CD4-positive, alpha-beta T cell treated with Interleukin-17A for 4 hours (primary cell): Measurements from ENCODE around the gene STAM2.
"Not testable (repeated sequence)": the region's sequence is repeated elsewhere in the genome, so short reads cannot be mapped to it uniquely, and the experiment has no call there.

Experiments used
- DNase-seq: peaks from one replicate; pipeline ENCODE4 v3.0.0-alpha.2; 2020; ENCODE audit warnings: mixed read lengths

The STAM2 gene

GRCh38 chr2:152172201-152172785, 3.3 kb downstream of the STAM2 start:
- DNase-seq = not testable (repeated sequence)

DNA sequence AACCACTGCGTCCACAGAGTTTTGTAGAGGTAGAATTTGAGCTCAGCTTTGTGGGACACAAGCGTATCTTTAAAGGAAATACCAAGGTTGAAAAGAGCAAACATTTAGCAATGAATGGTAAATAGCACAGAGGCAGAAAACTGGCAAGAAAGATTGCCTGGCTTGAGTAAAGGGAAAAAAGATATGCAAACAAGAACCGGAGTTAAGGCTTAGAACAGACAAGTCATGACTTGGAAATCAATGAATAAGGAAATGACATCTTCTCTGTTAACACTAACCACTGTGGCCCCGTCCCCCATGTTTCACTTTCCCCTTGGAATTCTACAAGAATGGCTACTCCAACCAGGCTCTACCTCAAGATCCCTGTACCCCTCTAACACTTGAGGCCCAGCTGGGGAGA, 3.8 kb downstream of the STAM2 start:
- DNase-seq = no peak

- DNase-seq = not testable (repeated sequence)
Observed at GRCh38 chr2:152169158-152169557, 6.4 kb downstream of the STAM2 start.

- DNase-seq = not testable (repeated sequence)
Observed at GRCh38 chr2:152167470-152167869, 8.1 kb downstream of the STAM2 start.

- DNase-seq = no peak
Observed at GRCh38 chr2:152167065-152167464, 8.5 kb downstream of the STAM2 start.

DNA sequence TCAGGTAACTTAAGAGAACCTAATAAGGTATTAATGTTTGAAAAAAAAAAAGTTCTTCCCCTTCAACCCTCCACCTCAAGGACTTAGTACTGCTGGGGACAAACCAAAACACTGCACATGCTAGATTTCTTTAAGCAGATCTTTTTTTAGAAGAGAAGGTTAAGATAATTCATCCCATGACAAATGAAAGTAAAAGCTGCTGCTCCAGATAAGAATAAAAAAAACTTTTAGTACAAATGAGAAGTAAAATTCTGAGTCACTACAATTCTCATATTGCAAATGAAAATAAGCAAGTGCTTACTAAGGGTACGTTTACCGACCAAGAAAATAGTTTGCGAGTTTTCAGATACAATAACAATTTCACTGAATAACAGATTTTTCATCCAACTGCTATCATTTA, 8.9 kb downstream of the STAM2 start:
- DNase-seq = no peak

DNA sequence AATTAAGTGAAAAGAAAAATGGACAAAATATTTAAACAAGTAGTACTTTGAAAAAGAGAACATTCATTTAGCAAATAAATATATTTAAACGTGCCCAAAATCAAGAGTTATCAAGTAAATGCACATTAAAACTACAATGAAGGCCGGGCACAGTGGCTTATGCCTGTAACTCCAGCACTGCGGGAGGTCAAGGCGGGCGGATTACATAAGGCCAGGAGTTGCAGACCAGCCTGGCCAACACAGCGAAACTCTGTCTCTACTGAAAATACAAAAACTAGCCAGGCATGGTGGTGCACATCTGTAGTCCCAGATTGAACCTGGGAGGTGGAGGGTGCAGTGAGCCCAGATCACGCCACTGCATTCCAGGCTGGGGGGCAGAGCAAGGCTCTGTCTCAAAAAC, 9.8 kb downstream of the STAM2 start:
- DNase-seq = no peak

DNA sequence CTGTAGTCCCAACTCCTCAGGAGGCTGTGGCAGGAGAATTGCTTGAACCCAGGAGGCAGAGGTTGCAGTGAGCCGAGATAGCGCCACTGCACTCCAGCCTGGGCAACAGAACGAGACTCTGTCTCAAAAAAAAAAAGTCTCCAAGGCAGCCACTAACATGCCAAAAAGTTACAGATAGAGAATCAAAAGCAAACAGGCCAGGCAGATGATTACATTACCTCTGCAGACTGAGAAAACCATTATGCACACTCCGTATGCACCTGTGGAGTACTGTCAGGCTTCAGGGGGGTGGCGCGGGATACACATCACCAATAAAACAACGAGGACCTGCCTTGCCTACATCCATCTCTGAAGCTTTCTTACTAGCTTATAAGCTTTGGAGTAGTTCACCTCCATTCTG, 10.3 kb downstream of the STAM2 start:
- DNase-seq = no peak

- DNase-seq = not testable (repeated sequence)
Observed at GRCh38 chr2:152163669-152164068, 11.9 kb downstream of the STAM2 start.

GRCh38 chr2:152162141-152162540, 13.4 kb downstream of the STAM2 start:
- no peak for DNase-seq

- DNase-seq = no peak
Observed at GRCh38 chr2:152161598-152161997, 14.0 kb downstream of the STAM2 start.

DNA sequence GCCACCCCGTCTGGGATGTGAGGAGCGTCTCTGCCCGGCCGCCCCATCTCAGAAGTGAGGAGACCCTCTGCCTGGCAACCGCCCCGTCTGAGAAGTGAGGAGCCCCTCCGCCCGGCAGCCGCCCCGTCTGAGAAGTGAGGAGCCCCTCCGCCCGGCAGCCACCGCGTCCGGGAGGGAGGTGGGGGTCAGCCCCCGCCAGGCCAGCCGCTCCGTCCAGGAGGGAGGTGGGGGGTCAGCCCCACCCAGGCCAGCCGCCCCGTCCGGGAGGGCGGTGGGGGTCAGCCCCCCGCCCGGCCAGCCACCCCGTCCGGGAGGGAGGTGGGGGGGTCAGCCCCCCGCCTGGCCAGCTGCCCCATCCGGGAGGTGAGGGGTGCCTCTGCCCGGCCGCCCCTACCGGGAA, 15.2 kb downstream of the STAM2 start:
- not testable (repeated sequence) for DNase-seq

GRCh38 chr2:152157253-152157652, 18.3 kb downstream of the STAM2 start:
- no peak for DNase-seq

GRCh38 chr2:152155209-152155608, 20.4 kb downstream of the STAM2 start:
- DNase-seq = no peak

DNA sequence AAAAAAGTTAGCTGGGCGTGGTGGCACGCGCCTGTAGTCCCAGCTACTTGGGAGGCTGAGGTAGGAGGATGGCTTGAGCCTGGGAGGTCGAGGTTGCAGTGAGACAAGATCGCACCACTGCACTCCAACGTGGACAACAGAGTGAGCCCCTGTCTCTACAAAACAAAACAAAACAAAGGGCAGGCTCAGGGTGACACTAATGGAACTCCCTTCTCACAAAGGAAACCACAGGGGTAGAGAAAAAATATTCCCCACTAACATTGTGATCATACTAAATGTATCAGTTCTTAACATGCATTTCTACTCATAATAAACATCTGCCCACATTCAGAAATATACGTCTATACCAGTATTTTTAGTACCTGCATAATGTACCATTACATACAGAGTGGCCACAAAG, 21.1 kb downstream of the STAM2 start:
- DNase-seq = no peak

- no peak for DNase-seq
Observed at GRCh38 chr2:152134488-152135280, 40.9 kb downstream of the STAM2 start.

GRCh38 chr2:152132306-152132705, 43.3 kb downstream of the STAM2 start:
- DNase-seq = no peak

DNA sequence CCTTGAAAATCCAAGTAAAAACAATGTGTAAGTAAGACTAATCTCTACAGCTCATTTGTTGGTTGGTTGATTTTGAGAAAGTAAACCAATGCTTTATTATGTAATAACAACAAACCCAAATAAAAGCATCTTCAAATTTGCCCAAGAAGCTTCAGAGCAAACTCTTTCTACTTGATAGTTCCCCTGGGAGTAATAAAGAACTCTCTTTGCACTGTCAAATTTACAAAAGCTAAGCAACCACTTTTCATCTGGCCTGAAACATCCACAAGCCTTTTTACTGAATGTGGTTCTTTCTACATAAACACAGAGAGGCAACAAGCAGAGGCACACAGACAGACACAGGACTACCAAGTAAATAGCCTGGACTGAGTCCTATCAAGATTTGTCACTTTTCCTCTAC, 47.9 kb downstream of the STAM2 start:
- no peak for DNase-seq

DNA sequence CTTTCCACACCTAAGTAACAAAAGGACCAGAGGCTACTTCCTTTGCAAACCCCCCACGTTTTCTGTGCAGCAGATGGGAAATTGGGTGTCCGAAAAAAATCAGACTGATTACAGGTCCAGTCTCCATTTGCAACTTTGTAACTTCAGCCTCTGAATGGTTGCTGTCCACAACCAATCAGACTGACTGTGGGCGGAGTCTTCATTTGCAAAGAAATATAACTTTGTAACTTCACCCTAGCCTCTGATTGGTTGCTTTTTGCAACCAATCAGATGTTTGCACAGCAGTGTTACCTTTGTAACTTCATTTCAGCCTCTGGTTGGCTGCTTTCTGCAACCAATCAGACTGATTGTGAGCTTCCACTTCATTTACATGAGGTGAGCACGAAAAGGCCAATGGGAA, 48.9 kb downstream of the STAM2 start:
- DNase-seq = no peak

DNA sequence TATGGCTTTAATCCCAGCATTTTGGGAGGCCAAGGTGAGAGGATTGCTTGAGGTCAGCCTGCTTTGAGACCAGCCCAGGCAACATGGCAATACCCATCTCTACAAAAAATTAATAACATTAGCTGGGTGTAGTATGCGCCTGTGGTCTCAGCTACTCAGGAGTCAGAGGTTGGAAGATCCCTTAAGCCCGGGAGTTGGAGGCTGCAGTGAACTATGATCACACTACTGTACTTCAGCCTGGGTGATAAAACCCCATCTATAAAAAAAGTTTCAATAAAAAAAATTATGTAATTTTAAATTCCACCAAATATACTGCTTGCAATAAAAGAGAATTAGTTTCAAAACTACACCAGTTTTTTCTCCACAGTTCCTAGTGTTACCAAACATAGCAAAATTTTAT, 53.4 kb downstream of the STAM2 start:
- no peak for DNase-seq

- no peak for DNase-seq
Observed at GRCh38 chr2:152120430-152120829, 55.1 kb downstream of the STAM2 start.

DNA sequence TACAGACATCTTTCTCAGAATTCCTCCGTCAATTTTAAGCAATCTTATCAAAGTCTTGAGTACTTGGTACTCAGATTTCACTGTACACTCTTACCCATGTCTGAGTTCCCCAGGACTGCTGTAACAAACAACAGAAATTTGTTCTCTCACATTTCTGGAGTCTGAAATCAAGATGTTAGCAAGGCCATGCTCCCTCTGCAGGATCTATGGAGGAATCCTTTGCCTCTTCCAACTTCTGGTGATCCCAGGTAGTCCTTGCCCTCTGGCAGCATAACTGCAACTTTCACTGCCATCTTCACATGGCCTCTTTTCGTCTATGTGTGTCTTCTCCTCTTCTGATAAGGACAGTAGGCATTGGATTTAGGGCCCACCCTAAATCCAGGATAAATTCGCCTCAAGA, 59.6 kb downstream of the STAM2 start:
- DNase-seq = no peak

DNA sequence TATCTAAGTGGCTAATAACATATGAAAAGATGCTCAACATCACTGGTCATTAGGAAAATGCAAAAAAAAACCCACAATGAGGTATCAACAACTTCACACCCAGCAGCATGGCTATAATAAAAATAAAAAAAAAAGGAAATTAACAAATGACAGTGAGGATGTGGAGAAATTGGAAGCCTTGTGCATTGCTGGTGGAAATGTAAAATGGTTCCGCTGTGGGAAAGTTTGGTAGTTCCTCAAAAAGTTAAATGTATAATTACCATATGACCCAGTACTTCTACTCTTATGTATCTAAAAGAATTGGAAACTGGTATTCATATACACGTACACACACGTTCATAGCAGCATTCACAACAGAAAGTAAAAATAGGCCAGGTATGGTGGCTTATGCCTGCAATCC, 61.2 kb downstream of the STAM2 start:
- no peak for DNase-seq

GRCh38 chr2:152107140-152107539, 68.4 kb downstream of the STAM2 start:
- DNase-seq = not testable (repeated sequence)

DNA sequence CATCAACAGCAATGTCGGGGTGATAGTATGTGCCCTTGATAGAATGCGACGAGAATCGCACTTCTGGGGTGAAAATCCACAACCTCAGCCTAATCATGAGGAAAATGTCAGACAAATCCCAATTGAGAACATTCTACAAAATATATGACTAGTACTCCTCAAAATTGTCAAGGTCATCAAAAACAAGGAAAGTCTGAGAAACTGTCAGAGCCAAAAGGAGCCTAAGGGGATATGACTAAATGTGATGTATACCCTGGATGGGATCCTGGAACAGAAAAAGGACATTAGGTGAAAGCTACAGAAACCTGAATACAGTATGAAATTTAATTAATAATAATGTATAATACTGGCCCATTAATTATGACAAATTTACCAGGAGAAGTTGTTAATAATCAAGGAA, 69.1 kb downstream of the STAM2 start:
- no peak for DNase-seq
